H1 (cell line): ENCODE results near the gene NLGN4X. TPM values are rescaled to one million over a fixed set of nuclear protein-coding genes. Genes with fewer than 3 reads are reported as not detected.

Experiments used
- CTCF ChIA-PET: fragments of 300-600 bp; sonication (Branson Sonifier 250); formaldehyde crosslinking; loops from one replicate; lab custom pipeline; 2021; ENCODE audit not compliant: partially characterized antibody; lab: Charles Lee
- POLR2A ChIA-PET: fragments of 300-600 bp; sonication (Branson Sonifier 250); formaldehyde crosslinking; loops from one replicate; lab custom pipeline; 2021; ENCODE audit warnings: inconsistent platforms; ENCODE audit not compliant: partially characterized antibody; lab: Charles Lee
- DNase-seq, 2 experiments: peaks; one replicate each; pipeline versions ENCODE4 v3.0.0 to v3.0.0-alpha.2; 2010 to 2022; ENCODE audit warnings: low spot score in 2 of 2, low read depth in 1 of 2, mixed read lengths in 1 of 2
- FAIRE-seq: peaks from 2 replicates; lab custom pipeline; 2011; peaks lifted over from hg19 to GRCh38; lab: Jason Lieb, UNC
- H2AFZ ChIP-seq: 2 replicates; pipeline ENCODE4 v1.8.1; 2012; ENCODE audit warnings: low read length, inconsistent platforms
- H2AK5ac ChIP-seq: 2 replicates; pipeline ENCODE4 v1.6.1; 2013; ENCODE audit warnings: low read depth, low read length
- H2BK120ac ChIP-seq: replicated peaks from 2 replicates; pipeline ENCODE3; 2013; ENCODE audit warnings: low read depth, low read length, inconsistent platforms
- H2BK12ac ChIP-seq: 2 replicates; pipeline ENCODE4 v1.6.1; 2013; ENCODE audit warnings: low read depth, low read length
- H2BK15ac ChIP-seq: 2 replicates; pipeline ENCODE4 v1.6.1; 2013; ENCODE audit warnings: low read length
- H2BK20ac ChIP-seq: 2 replicates; pipeline ENCODE4 v1.6.1; 2013; ENCODE audit warnings: low read length
- H2BK5ac ChIP-seq: 2 replicates; pipeline ENCODE4 v1.6.1; 2013; ENCODE audit warnings: low read depth, low read length
- H3K14ac ChIP-seq: 2 replicates; pipeline ENCODE4 v1.6.1; 2013; ENCODE audit warnings: inconsistent platforms; ENCODE audit not compliant: insufficient read length
- H3K18ac ChIP-seq: 2 replicates; pipeline ENCODE4 v1.6.1; 2013; ENCODE audit warnings: low read length; ENCODE audit errors: extremely low read depth
- H3K23ac ChIP-seq: 2 replicates; pipeline ENCODE4 v1.6.1; 2013; ENCODE audit warnings: inconsistent platforms; ENCODE audit not compliant: insufficient read length
- H3K23me2 ChIP-seq: 2 replicates; pipeline ENCODE4 v1.6.1; 2013; ENCODE audit warnings: low read depth, low read length
- H3K27ac ChIP-seq: 2 replicates; pipeline ENCODE4 v1.6.1; 2011; ENCODE audit warnings: low read depth, low read length, inconsistent platforms
- H3K27me3 ChIP-seq, 4 experiments: replicated peaks in 1 of 4; 1 replicate in 1 of 4; 2 replicates in 3 of 4; pipeline versions ENCODE4 v1.6.1 to v1.8.1; 2011 to 2013; ENCODE audit warnings: low read length in 3 of 4, mild to moderate bottlenecking in 3 of 4, inconsistent platforms in 2 of 4, mixed read lengths in 2 of 4, moderate library complexity in 1 of 4; ENCODE audit not compliant: control insufficient read depth in 3 of 4, insufficient read depth in 3 of 4; ENCODE audit errors: extremely low read depth in 1 of 4
- H3K36me3 ChIP-seq, 4 experiments: 2 replicates each; pipeline versions ENCODE4 v1.6.1 to v1.8.1; 2011 to 2013; ENCODE audit warnings: mild to moderate bottlenecking in 4 of 4, low read length in 3 of 4, moderate library complexity in 2 of 4, control low read depth in 1 of 4, inconsistent platforms in 1 of 4; ENCODE audit not compliant: insufficient read depth in 4 of 4, control insufficient read depth in 2 of 4
- H3K4ac ChIP-seq: replicated peaks from 2 replicates; pipeline ENCODE3; 2013; ENCODE audit warnings: low read length, low read depth, mixed read lengths, inconsistent platforms; ENCODE audit not compliant: insufficient read length
- H3K4me1 ChIP-seq, 4 experiments: replicated peaks in 1 of 4; 1 replicate in 1 of 4; 2 replicates in 3 of 4; pipeline versions ENCODE4 v1.6.1 to v1.8.1; 2011 to 2013; ENCODE audit warnings: low read length in 3 of 4, inconsistent platforms in 2 of 4, mixed read lengths in 1 of 4; ENCODE audit not compliant: insufficient read depth in 4 of 4, control insufficient read depth in 3 of 4
- H3K4me2 ChIP-seq, 2 experiments: 2 replicates each; pipeline versions ENCODE4 v1.6.1 to v1.8.1; 2011 to 2013; ENCODE audit warnings: low read depth in 2 of 2, low read length in 2 of 2, control low read depth in 1 of 2, inconsistent platforms in 1 of 2, mild to moderate bottlenecking in 1 of 2; ENCODE audit not compliant: insufficient read depth in 1 of 2
- H3K4me3 ChIP-seq, 4 experiments: fragments of 200-600, 300-600 bp in 1 of 4; sonication (generic), shearing (Covaris generic), sonication (Bioruptor Twin) in 1 of 4; 2 replicates each; pipeline versions ENCODE4 v1.5.1 to v1.8.1; 2011 to 2016; ENCODE audit warnings: low read length in 4 of 4, low read depth in 3 of 4, control low read depth in 2 of 4, inconsistent platforms in 2 of 4, mild to moderate bottlenecking in 2 of 4, mixed read lengths in 1 of 4, moderate library complexity in 1 of 4; ENCODE audit not compliant: insufficient read depth in 2 of 4; ENCODE audit errors: extremely low read depth in 1 of 4
- H3K56ac ChIP-seq: replicated peaks from 2 replicates; pipeline ENCODE3; 2013; ENCODE audit warnings: low read depth, mild to moderate bottlenecking, mixed read lengths, low read length, inconsistent platforms; ENCODE audit not compliant: insufficient read length
- H3K79me1 ChIP-seq: 2 replicates; pipeline ENCODE4 v1.6.1; 2013; ENCODE audit warnings: low read depth, low read length, control low read depth
- H3K79me2 ChIP-seq, 2 experiments: 2 replicates each; pipeline versions ENCODE4 v1.6.1 to v1.8.1; 2012 to 2013; ENCODE audit warnings: low read length in 2 of 2, mild to moderate bottlenecking in 2 of 2, inconsistent platforms in 1 of 2; ENCODE audit not compliant: insufficient read depth in 2 of 2, control insufficient read depth in 1 of 2
- H3K9ac ChIP-seq, 4 experiments: replicated peaks in 1 of 4; 1 replicate in 1 of 4; 2 replicates in 3 of 4; pipeline versions ENCODE4 v1.6.1 to v1.8.1; 2011 to 2013; ENCODE audit warnings: low read depth in 3 of 4, low read length in 3 of 4, control low read depth in 2 of 4, mild to moderate bottlenecking in 2 of 4, moderate library complexity in 2 of 4, inconsistent platforms in 1 of 4; ENCODE audit errors: extremely low read depth in 1 of 4
- H3K9me3 ChIP-seq, 2 experiments: 2 replicates each; pipeline versions ENCODE4 v1.6.1 to v1.8.1; 2012 to 2013; ENCODE audit warnings: mild to moderate bottlenecking in 2 of 2, moderate library complexity in 2 of 2, control low read depth in 1 of 2, inconsistent platforms in 1 of 2, low read depth in 1 of 2, low read length in 1 of 2, mixed read lengths in 1 of 2; ENCODE audit not compliant: insufficient read depth in 2 of 2
- H4K20me1 ChIP-seq, 2 experiments: replicated peaks in 1 of 2; 2 replicates each; pipeline versions ENCODE3 to v1.8.1; 2011 to 2013; ENCODE audit warnings: inconsistent platforms in 2 of 2, low read length in 2 of 2, mild to moderate bottlenecking in 1 of 2; ENCODE audit not compliant: insufficient read depth in 2 of 2, control insufficient read depth in 1 of 2
- H4K5ac ChIP-seq: 2 replicates; pipeline ENCODE4 v1.6.1; 2013; ENCODE audit warnings: low read length, low read depth, mixed read lengths, inconsistent platforms; ENCODE audit not compliant: insufficient read length
- H4K8ac ChIP-seq: 2 replicates; pipeline ENCODE4 v1.8.0; 2013; ENCODE audit warnings: mild to moderate bottlenecking, moderate library complexity, low read length, inconsistent platforms; ENCODE audit not compliant: insufficient read depth; ENCODE audit errors: extremely low read depth
- H4K91ac ChIP-seq: replicated peaks from 2 replicates; pipeline ENCODE3; 2013; ENCODE audit warnings: low read length, mixed read lengths, inconsistent platforms; ENCODE audit not compliant: insufficient read length
- ATF2 ChIP-seq: IDR thresholded peaks from 2 replicates; pipeline ENCODE4 v1.6.1; 2012; ENCODE audit warnings: low read length, inconsistent platforms
- CHD2 ChIP-seq: IDR thresholded peaks from 2 replicates; pipeline ENCODE4 v1.6.1; 2012; ENCODE audit warnings: low read length, improper control_type of control experiment
- CTCF ChIP-seq, 3 experiments: IDR thresholded peaks; 1 replicate in 2 of 3; 2 replicates in 1 of 3; pipeline versions ENCODE4 v1.5.1 to v1.6.1; 2011; ENCODE audit warnings: low read length in 3 of 3, mild to moderate bottlenecking in 3 of 3, inconsistent platforms in 2 of 3, low read depth in 1 of 3, moderate library complexity in 1 of 3; ENCODE audit not compliant: insufficient read depth in 1 of 3; ENCODE audit errors: control extremely low read depth in 1 of 3
- KDM5A ChIP-seq: fragments of 200-600 bp; IDR thresholded peaks from 2 replicates; pipeline ENCODE4 v1.7.1; 2012; ENCODE audit warnings: mild to moderate bottlenecking, low read length, inconsistent platforms, mixed read lengths
- SIN3A ChIP-seq, 2 experiments: IDR thresholded peaks in 1 of 2; conservative IDR thresholded peaks in 1 of 2; 2 replicates each; pipeline ENCODE4 v1.6.1; 2011 to 2012; ENCODE audit warnings: low read length in 2 of 2, improper control_type of control experiment in 1 of 2, low read depth in 1 of 2, mild to moderate bottlenecking in 1 of 2
- SP4 ChIP-seq: IDR thresholded peaks from 2 replicates; pipeline ENCODE4 v1.6.1; 2012; ENCODE audit warnings: low read length, inconsistent platforms
- SUZ12 ChIP-seq: fragments of 200-600 bp; sonication (generic); IDR thresholded peaks from 2 replicates; pipeline ENCODE4 v1.6.1; 2012; ENCODE audit warnings: mild to moderate bottlenecking, inconsistent platforms, low read length, moderate library complexity, mixed read lengths
- WGBS, 2 experiments: shearing (Covaris generic) in 1 of 2; methylation state at CpG; one replicate each; pipeline versions ENCODE4 v1.1.6 to v1.1.7; 2013 to 2015; ENCODE audit warnings: low lambda C conversion rate in 2 of 2, mixed read lengths in 2 of 2, inconsistent platforms in 1 of 2, low coverage in 1 of 2, missing lambda C conversion rate in 1 of 2; ENCODE audit not compliant: insufficient replicate concordance in 2 of 2, insufficient coverage in 1 of 2, insufficient read length in 1 of 2; ENCODE audit errors: extremely low coverage in 1 of 2, missing lambda C conversion rate in 1 of 2; 5-methylcytosine and 5-hydroxymethylcytosine counted together
- polyA plus RNA-seq, 7 experiments: library from polyadenylated mRNA; depleted of rRNA in 3 of 7; stranded (reverse) in 5 of 7; unstranded in 2 of 7; fragments of >200 nt in 5 of 7; fragments of 200-250 nt in 2 of 7; gene quantifications; 1 replicate in 5 of 7; 2 replicates in 1 of 7; 4 replicates in 1 of 7; pipeline versions ENCODE4 v1.2.1 to v1.2.3, GENCODE V29; 2011 to 2013; ENCODE audit warnings: missing spikeins in 2 of 7, mixed read lengths in 2 of 7
- total RNA-seq: library from RNA; stranded (reverse); fragmentation: NEBNext Ultra II Directional; extraction: Animal tissue kit (Norgen Biotek cat#: 25700); gene quantifications from 2 replicates; pipeline ENCODE4 v1.2.1, GENCODE V29; 2021

The NLGN4X gene
- total and polyA plus RNA-seq, 2 of the 8 experiments (the other 6 are each of a cell fraction or from before 2014, with no cell fraction given) = 104 to 124 TPM

GRCh38 chrX:6175914-6176313 is 52.8 kb downstream of the NLGN4X start:
- no peak overlapping the region for H3K4me2 ChIP-seq
- 100% methylated on average over 3 of the region's 3 CpGs; no CpG with 5 or more reads in 1 of the 2 experiments for WGBS, 2 experiments

More at GRCh38 chrX:6175914-6176313, 52.8 kb downstream of the NLGN4X start:
- no peak overlapping the region for H2BK12ac ChIP-seq
- H3K9ac ChIP-seq = no peak overlapping the region
- no peak overlapping the region for H3K14ac ChIP-seq
- H3K23me2 ChIP-seq = no peaks in the 10 kb centered on the region
- H3K4me3 ChIP-seq = no peak overlapping the region
- no peak overlapping the region for H2BK120ac ChIP-seq
- no peak overlapping the region for H4K91ac ChIP-seq
- H3K23ac ChIP-seq = no peak overlapping the region
- no peak overlapping the region for H2AFZ ChIP-seq
- peaks cover 0 to 100% of the 10 kb centered on the region in 2 experiments; a peak in 3 of 4 replicates for H3K79me2 ChIP-seq
- no peak overlapping the region for H4K8ac ChIP-seq
- H3K4me1 ChIP-seq = no peaks in the 10 kb centered on the region; a peak in 1 of 7 replicates
- DNase-seq (no peak), FAIRE-seq (no peak)
- H4K20me1 ChIP-seq = peaks cover 0 to 2% of the 10 kb centered on the region in 2 experiments
- no peak overlapping the region for H3K27ac ChIP-seq
- H3K79me1 ChIP-seq = no peaks in the 10 kb centered on the region; the same call in 1 of the 2 replicates
- H3K27me3 ChIP-seq = no peaks in the 10 kb centered on the region
- CTCF ChIA-PET = no interaction called here
- no peak overlapping the region for H3K18ac ChIP-seq
- H3K9me3 ChIP-seq = no peaks in the 10 kb centered on the region
- H3K36me3 ChIP-seq = no peaks in the 10 kb centered on the region; a peak in 1 of 8 replicates
- H4K5ac ChIP-seq = no peak overlapping the region
- no peak overlapping the region for H2BK5ac ChIP-seq
- H2BK20ac ChIP-seq = no peak overlapping the region
- H3K4ac ChIP-seq = no peak overlapping the region
- no peak overlapping the region for H2AK5ac ChIP-seq
- no peak overlapping the region for H3K56ac ChIP-seq
- POLR2A ChIA-PET = no interaction called here
- TF ChIP-seq ATF2 (no peak), SUZ12 (no peak), SIN3A (conservative IDR thresholded peaks at IDR 0.05 in 1 of 2, IDR thresholded peaks at IDR 0.05 in 1 of 2; ENCODE audit: low read depth in 1 of 2, low read length in 2 of 2) (no peak), CTCF (IDR thresholded peaks at IDR 0.05; ENCODE audit: control extremely low read depth in 1 of 3, insufficient read depth in 1 of 3, low read depth in 1 of 3, low read length in 3 of 3) (no peak), CHD2 (no peak), KDM5A (no peak), SP4 (no peak)
- no peak overlapping the region for H2BK15ac ChIP-seq
